ENCODE results near the gene MYO7A.

GRCh38 chr11:77179048-77179447 is 51.0 kb downstream of the MYO7A start:
- TF ChIP-seq CTCF (conservative IDR thresholded peaks at IDR 0.05; ENCODE audit: low read length) (no peak), EZH2phosphoT487 (IDR thresholded peaks at IDR 0.05; ENCODE audit: borderline replicate concordance) (no peak)

Data from Loucy (cell line).